Esophagus squamous epithelium (tissue), 5 donors: ENCODE results near the gene CFTR. TPM values are rescaled to one million over a fixed set of nuclear protein-coding genes. Genes with fewer than 3 reads are reported as not detected.
A peak's percentile ranks its signal among the peaks of the same experiment; 100 is the strongest.

Experiments used
- DNase-seq: peaks from one replicate; lab custom pipeline; 2025; lab: John Stamatoyannopoulos, UW
- H3K27ac ChIP-seq, 4 donors: fragments of 200-600 bp; sonication (generic); one replicate each; pipeline ENCODE4 v1.5.1; 2016 to 2019; ENCODE audit warnings: mild to moderate bottlenecking in 1 of 4
- H3K27me3 ChIP-seq, 4 donors: fragments of 200-600 bp; sonication (generic); 1 replicate in 3 of 4; 2 replicates in 1 of 4; pipeline versions ENCODE4 v1.5.1 to v1.6.0; 2017 to 2021; ENCODE audit warnings: antibody characterized with exemption in 1 of 4
- H3K36me3 ChIP-seq, 3 donors: fragments of 200-600 bp; sonication (generic); one replicate each; pipeline ENCODE4 v1.5.1; 2016 to 2019
- H3K4me1 ChIP-seq, 3 donors: fragments of 200-600 bp; sonication (generic); one replicate each; pipeline ENCODE4 v1.5.1; 2017 to 2019
- H3K4me3 ChIP-seq, 4 donors: fragments of 200-600 bp; sonication (generic); 1 replicate in 3 of 4; 2 replicates in 1 of 4; pipeline ENCODE4 v1.5.1; 2016 to 2019; ENCODE audit warnings: mild to moderate bottlenecking in 2 of 4, moderate library complexity in 1 of 4
- H3K9me3 ChIP-seq, 3 donors: fragments of 200-600 bp; sonication (generic); one replicate each; pipeline ENCODE4 v1.5.1; 2016 to 2019
- POLR2A ChIP-seq, 4 donors: fragments of 450-650 bp; IDR thresholded peaks; one replicate each; pipeline ENCODE4 v1.6.1; 2017; ENCODE audit warnings: antibody characterized with exemption in 4 of 4, mild to moderate bottlenecking in 4 of 4, moderate library complexity in 3 of 4
- WGBS, 2 donors: methylation state at CpG; one replicate each; pipeline ENCODE4 v1.1.5; 2018; 5-methylcytosine and 5-hydroxymethylcytosine counted together
- intact Hi-C: fragments of 100-400 bp; cut with DNase I; formaldehyde crosslinking; loops from one replicate; pipeline ENCODE4 v1.15.0; 2022
- total RNA-seq, 4 donors: library from RNA; depleted of rRNA; stranded (reverse); fragments of >200 nt; gene quantifications; one replicate each; pipeline ENCODE4 v1.1.0, GENCODE V29; 2016
- TF ChIP-seq, protein P1 (sequence below), 6 experiments: fragments of 450-650 bp in 4 of 6; fragments of 200-600 bp in 2 of 6; sonication (generic) in 2 of 6; IDR thresholded peaks; one replicate each; pipeline ENCODE4 v1.5.1; 2016 to 2019; ENCODE audit warnings: antibody characterized with exemption in 6 of 6, mild to moderate bottlenecking in 4 of 6, moderate library complexity in 4 of 6
- donor health status: DM: yes; HTN: yes; CAD: no.

Gene CFTR
- total RNA-seq, 4 donors from 2014 or later = 0.38 to 2.1 (median 0.99) TPM; not detected in 1

DNA sequence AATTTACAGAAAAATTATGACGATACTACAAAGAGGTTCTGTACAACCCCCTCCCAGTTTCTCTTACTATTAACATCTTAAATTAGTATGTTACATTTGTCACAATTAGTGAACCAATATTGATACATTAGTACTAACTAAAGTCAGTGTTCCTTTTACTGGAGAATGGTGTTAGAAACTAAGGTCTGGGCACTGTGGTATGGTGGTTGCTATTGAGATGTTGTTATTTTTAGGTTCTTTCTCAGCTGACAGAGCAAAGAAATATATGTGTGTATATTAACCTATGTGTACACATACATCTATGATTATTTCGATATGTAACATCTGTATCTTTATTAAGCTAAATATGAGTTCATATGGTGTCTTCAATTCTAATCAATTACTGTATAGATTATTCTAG, 11.7 kb upstream of the CFTR start:
- no peak overlapping the region for H3K27ac ChIP-seq
- no peak overlapping the region for H3K4me3 ChIP-seq
- intact Hi-C loops = loop anchor here (10.0 kb wide), 1 partner anchor 687 kb away; no protein-coding TSS in a partner anchor
- H3K36me3 ChIP-seq = no peaks in the 10 kb centered on the region
- no peaks in the 10 kb centered on the region for H3K9me3 ChIP-seq
- DNase-seq = no peak
- WGBS, 2 donors = 75 to 91% methylated on average over 2 of the region's 2 CpGs
- no peaks in the 10 kb centered on the region for H3K27me3 ChIP-seq
- TF ChIP-seq POLR2A (IDR thresholded peaks at IDR 0.05) = no peak
- TF ChIP-seq, protein P1, sequence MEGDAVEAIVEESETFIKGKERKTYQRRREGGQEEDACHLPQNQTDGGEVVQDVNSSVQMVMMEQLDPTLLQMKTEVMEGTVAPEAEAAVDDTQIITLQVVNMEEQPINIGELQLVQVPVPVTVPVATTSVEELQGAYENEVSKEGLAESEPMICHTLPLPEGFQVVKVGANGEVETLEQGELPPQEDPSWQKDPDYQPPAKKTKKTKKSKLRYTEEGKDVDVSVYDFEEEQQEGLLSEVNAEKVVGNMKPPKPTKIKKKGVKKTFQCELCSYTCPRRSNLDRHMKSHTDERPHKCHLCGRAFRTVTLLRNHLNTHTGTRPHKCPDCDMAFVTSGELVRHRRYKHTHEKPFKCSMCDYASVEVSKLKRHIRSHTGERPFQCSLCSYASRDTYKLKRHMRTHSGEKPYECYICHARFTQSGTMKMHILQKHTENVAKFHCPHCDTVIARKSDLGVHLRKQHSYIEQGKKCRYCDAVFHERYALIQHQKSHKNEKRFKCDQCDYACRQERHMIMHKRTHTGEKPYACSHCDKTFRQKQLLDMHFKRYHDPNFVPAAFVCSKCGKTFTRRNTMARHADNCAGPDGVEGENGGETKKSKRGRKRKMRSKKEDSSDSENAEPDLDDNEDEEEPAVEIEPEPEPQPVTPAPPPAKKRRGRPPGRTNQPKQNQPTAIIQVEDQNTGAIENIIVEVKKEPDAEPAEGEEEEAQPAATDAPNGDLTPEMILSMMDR (IDR thresholded peaks at IDR 0.05) = no peak
- H3K4me1 ChIP-seq = no peaks in the 10 kb centered on the region

DNA sequence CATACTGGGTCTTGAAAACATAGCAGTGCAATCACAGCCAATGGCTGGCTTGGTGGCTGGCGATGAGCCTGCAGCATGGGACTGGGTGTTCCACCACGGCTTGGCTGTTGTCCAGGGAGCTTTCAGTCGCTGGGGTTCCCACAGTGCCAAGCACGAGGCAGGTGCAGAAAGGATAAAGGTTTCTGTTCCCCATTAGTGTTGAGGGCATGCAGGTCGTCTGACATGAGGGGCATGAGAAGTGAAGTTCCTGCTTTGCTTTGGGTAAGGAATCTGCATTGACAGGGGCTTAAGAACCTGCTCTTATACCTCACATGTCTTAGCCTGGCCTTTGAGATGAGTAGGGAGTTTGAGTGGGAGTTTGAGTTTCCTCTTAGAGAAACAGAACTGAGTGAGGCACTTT, 9.0 kb upstream of the CFTR start:
- Histone ChIP-seq H3K27me3 (no peaks in the 10 kb centered on the region), H3K4me3 (no peak overlapping the region), H3K4me1 (no peaks in the 10 kb centered on the region), H3K9me3 (no peaks in the 10 kb centered on the region), H3K36me3 (no peaks in the 10 kb centered on the region), H3K27ac (no peak overlapping the region)
- TF ChIP-seq, protein P1 (IDR thresholded peaks at IDR 0.05) = no peak
- TF ChIP-seq POLR2A (IDR thresholded peaks at IDR 0.05) = no peak
- 55 to 72% methylated on average over 3 to 5 of the region's 5 CpGs for WGBS, 2 donors
- DNase-seq = no peak
- intact Hi-C loops = no loop called here

DNA sequence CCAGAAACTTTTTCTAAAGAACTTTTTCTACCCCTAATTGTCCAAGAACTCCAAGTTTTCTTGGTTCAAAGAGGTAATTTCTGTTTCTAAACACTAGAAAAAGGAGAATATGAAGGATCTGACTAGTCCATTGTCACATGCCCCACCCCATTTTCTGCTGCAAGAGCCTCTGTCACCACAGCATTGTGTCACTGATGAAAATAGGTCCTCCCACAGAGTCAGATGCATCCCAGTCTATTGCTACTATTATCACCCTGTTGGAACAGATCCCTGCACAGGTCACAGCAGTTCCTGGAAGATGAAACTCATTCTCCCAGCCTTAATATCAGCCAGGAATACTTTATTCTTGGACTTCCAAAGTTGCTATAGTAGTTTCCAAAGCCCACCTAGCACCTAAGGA, 7.5 kb upstream of the CFTR start:
- intact Hi-C loops = no loop called here
- no peak overlapping the region for H3K27ac ChIP-seq
- no peaks in the 10 kb centered on the region for H3K9me3 ChIP-seq
- H3K27me3 ChIP-seq = no peaks in the 10 kb centered on the region
- H3K4me3 ChIP-seq = no peak overlapping the region
- H3K36me3 ChIP-seq = no peaks in the 10 kb centered on the region
- DNase-seq = no peak
- H3K4me1 ChIP-seq = no peaks in the 10 kb centered on the region
- TF ChIP-seq, protein P1 (IDR thresholded peaks at IDR 0.05) = no peak
- TF ChIP-seq POLR2A (IDR thresholded peaks at IDR 0.05) = no peak

DNA sequence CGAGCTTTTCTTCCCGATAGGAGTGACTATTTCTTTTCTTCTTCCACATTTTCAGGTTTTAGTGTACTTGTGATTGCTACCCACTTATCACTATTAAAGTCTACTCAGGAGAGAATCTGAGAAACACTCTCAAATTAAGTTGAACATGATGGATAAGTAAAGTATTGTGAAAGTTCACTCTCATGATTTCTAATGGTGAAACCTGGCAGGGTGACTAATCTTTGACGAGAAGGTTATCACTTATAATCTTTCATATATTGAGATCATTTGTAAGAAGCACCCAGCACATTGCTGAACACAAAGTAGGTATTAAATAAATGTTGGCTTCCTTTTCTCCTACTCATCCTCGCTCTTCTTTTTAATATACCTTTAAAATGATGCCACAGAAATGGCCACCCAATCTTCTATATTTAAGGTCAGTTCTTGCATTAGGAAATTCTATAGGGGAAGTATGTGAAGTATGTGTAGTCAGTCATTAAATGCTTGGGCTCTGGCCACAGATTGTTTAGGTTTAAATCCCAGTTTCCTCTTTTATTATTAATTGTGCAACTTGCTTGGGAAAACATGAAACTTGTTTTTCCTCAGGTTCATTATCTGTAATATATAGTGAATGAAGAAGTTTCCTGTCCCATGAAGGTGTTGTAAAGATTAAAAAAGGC, 3.1 kb upstream of the CFTR start:
- peaks cover 0 to 15% (median 4%) of the 10 kb centered on the region in 3 donors for H3K4me1 ChIP-seq
- peaks cover 0 to 32% (median 0%) of the 10 kb centered on the region in 4 donors for H3K27me3 ChIP-seq
- no peak for DNase-seq
- H3K9me3 ChIP-seq = no peaks in the 10 kb centered on the region
- H3K4me3 ChIP-seq = no peak overlapping the region
- H3K27ac ChIP-seq = no peak overlapping the region
- no peaks in the 10 kb centered on the region for H3K36me3 ChIP-seq
- TF ChIP-seq, protein P1 (IDR thresholded peaks at IDR 0.05) = no peak
- no peak for TF ChIP-seq POLR2A (IDR thresholded peaks at IDR 0.05)
- 71 to 80% methylated on average over 4 of the region's 4 CpGs for WGBS, 2 donors
- intact Hi-C loops = no loop called here

DNA sequence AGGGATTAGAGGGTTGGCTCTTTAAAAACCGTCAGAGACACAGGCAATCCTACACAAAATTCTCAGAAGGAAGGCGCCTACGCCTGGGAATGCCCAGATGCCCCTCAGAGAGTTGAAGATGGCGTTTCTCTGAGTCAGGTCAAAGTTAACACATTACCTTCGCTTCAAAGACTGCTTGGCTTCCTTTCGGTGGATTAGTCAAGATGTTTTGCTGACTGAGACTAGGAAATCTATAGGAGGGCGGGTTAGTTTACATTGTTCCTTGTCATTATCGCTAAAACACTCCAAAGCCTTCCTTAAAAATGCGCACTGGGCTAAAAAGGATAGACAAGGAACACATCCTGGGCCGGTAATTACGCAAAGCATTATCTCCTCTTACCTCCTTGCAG, 995 bp upstream of the CFTR start:
- no peak for DNase-seq
- Histone ChIP-seq H3K27me3 (peaks cover 0 to 34% (median 0%) of the 10 kb centered on the region in 4 donors), H3K4me3 (peak overlapping the region in 3 of 4 donors; percentile 50 to 65 (median 52)), H3K27ac (no peak overlapping the region), H3K9me3 (no peaks in the 10 kb centered on the region), H3K36me3 (no peaks in the 10 kb centered on the region), H3K4me1 (peaks cover 0 to 15% (median 4%) of the 10 kb centered on the region in 3 donors)
- TF ChIP-seq, protein P1 (IDR thresholded peaks at IDR 0.05) = no peak
- no peak for TF ChIP-seq POLR2A (IDR thresholded peaks at IDR 0.05)
- 39 to 63% methylated on average over 10 to 11 of the region's 11 CpGs for WGBS, 2 donors
- intact Hi-C loops = no loop called here
